Upper lobe of right lung (tissue), 1 donor: ENCODE measurements around the gene CA10. TPM values are rescaled to one million over a fixed set of nuclear protein-coding genes. Genes with fewer than 3 reads are reported as not detected.

Source experiments
- ATAC-seq: fragments of 200-7000 bp; cut with Tn5 transposase; one replicate; pipeline ENCODE4 v1.9.1; 2020; ENCODE audit warnings: mild to moderate bottlenecking, moderate library complexity
- DNase-seq: peaks from one replicate; pipeline ENCODE4 v3.0.0-alpha.2; 2020
- H3K27ac ChIP-seq: fragments of 200-600 bp; one replicate; pipeline ENCODE4 v1.8.0; 2022
- H3K27me3 ChIP-seq: fragments of 200-600 bp; one replicate; pipeline ENCODE4 v1.8.0; 2022; ENCODE audit warnings: mild to moderate bottlenecking
- H3K36me3 ChIP-seq: fragments of 200-600 bp; one replicate; pipeline ENCODE4 v1.8.0; 2022
- H3K4me1 ChIP-seq: fragments of 200-600 bp; one replicate; pipeline ENCODE4 v1.8.0; 2022
- H3K4me3 ChIP-seq: fragments of 200-600 bp; one replicate; pipeline ENCODE4 v1.8.0; 2022; ENCODE audit warnings: mild to moderate bottlenecking
- H3K9me3 ChIP-seq: fragments of 200-600 bp; one replicate; pipeline ENCODE4 v1.8.0; 2022
- CTCF ChIP-seq: fragments of 200-600 bp; IDR thresholded peaks from one replicate; pipeline ENCODE4 v1.8.0; 2022; ENCODE audit warnings: antibody characterized with exemption
- intact Hi-C: fragments of 100-400 bp; cut with DNase I; formaldehyde crosslinking; loops from one replicate; pipeline ENCODE4 v1.11.0; 2022
- total RNA-seq: library from RNA; stranded (reverse); fragmentation: NEBNext Ultra II Directional; extraction: Animal tissue kit (Norgen Biotek cat#: 25700); gene quantifications from one replicate; pipeline ENCODE4 v1.2.1, GENCODE V29; 2021
- donor health status: DM: no; HTN: yes; CAD: no; lungs with severe emphysema.

Gene CA10
- total RNA-seq, 1 donor from 2014 or later, result not detected

GRCh38 chr17:52024300-52024870 lies 134.1 kb downstream of the CA10 start:
- Histone ChIP-seq H3K27ac (no peak overlapping the region), H3K4me3 (no peak overlapping the region), H3K4me1 (no peaks in the 10 kb centered on the region), H3K9me3 (no peaks in the 10 kb centered on the region), H3K36me3 (no peaks in the 10 kb centered on the region), H3K27me3 (no peaks in the 10 kb centered on the region)
- intact Hi-C loops, result no loop called here
- DNase-seq (no peak), ATAC-seq (no peak)
- TF ChIP-seq CTCF, result no peak

- Histone ChIP-seq H3K9me3 (no peaks in the 10 kb centered on the region), H3K27me3 (peaks cover 4% of the 10 kb centered on the region), H3K4me3 (no peak overlapping the region), H3K4me1 (no peaks in the 10 kb centered on the region), H3K27ac (no peak overlapping the region), H3K36me3 (no peaks in the 10 kb centered on the region)
- ATAC-seq (no peak), DNase-seq (no peak)
- intact Hi-C loops, result no loop called here
- no peak for TF ChIP-seq CTCF
Observed at GRCh38 chr17:52011064-52011463, 147.4 kb downstream of the CA10 start.

DNA sequence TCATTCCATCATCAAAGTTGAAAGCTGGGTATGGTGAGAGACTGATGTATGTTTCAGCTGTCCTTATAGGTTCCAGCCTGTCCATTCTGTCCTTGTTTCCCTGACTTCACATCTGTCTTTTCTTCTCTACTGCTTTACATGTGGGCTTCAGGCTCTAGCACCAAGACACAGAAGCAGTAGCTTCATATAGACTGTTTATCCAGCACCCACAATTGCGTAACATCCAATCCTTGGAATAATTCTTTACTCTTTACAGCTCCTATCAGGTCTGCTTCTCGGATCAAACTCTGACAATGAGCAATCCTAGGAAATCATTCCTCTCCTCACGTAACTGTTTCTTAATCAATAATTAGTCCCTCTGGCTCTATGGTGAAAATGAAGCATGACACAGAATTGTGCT lies 158.9 kb downstream of the CA10 start:
- Histone ChIP-seq H3K27ac (no peak overlapping the region), H3K4me3 (no peak overlapping the region), H3K27me3 (no peaks in the 10 kb centered on the region), H3K36me3 (no peaks in the 10 kb centered on the region), H3K4me1 (no peaks in the 10 kb centered on the region), H3K9me3 (no peaks in the 10 kb centered on the region)
- TF ChIP-seq CTCF, result no peak
- ATAC-seq (no peak), DNase-seq (no peak)
- intact Hi-C loops, result no loop called here

DNA sequence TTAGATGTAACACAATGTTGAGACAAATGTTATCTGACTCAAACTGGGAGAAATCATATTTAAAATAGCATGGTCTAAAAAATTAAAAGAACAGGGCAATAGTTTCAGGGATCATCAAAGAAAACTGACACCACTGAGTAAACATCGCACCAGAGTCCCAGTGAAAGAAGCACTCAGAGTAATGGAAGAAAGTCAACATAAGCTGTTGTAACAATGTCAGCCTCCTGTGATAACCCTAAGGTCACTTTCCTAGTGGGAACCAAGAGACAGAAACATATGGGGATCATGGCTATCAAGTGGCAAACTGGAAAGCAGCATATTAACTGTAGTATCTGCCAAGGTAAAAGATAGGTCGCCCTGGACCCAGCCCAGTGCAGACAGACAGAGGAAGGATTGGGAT lies 160.8 kb downstream of the CA10 start:
- Histone ChIP-seq H3K36me3 (no peaks in the 10 kb centered on the region), H3K27me3 (no peaks in the 10 kb centered on the region), H3K9me3 (no peaks in the 10 kb centered on the region), H3K4me3 (no peak overlapping the region), H3K27ac (no peak overlapping the region), H3K4me1 (no peaks in the 10 kb centered on the region)
- no peak for DNase-seq
- no peak for ATAC-seq
- no peak for TF ChIP-seq CTCF
- intact Hi-C loops, result no loop called here

- Histone ChIP-seq H3K4me1 (no peaks in the 10 kb centered on the region), H3K27me3 (no peaks in the 10 kb centered on the region), H3K9me3 (no peaks in the 10 kb centered on the region), H3K36me3 (no peaks in the 10 kb centered on the region), H3K4me3 (no peak overlapping the region), H3K27ac (no peak overlapping the region)
- TF ChIP-seq CTCF, result no peak
- no peak for DNase-seq
- intact Hi-C loops, result no loop called here
- ATAC-seq, result no peak
Observed at GRCh38 chr17:51995797-51996403, 162.6 kb downstream of the CA10 start.
